Ovary (tissue), 10 donors: Measurements from ENCODE around the gene DAGLB. TPM values are rescaled to one million over a fixed set of nuclear protein-coding genes. Genes with fewer than 3 reads are reported as not detected.

Experiments
- DNase-seq, 5 donors: peaks; one replicate each; pipeline ENCODE4 v3.0.0-alpha.2; 2019 to 2020
- H3K27ac ChIP-seq, 2 donors: fragments of 200-600 bp; one replicate each; pipeline versions ENCODE4 v1.5.1 to v1.8.0; 2019 to 2022
- H3K27me3 ChIP-seq: fragments of 200-600 bp; one replicate; pipeline ENCODE4 v1.8.0; 2022
- H3K36me3 ChIP-seq: fragments of 200-600 bp; sonication (generic); one replicate; pipeline ENCODE4 v1.5.1; 2019
- H3K4me1 ChIP-seq: one replicate; pipeline ENCODE4 v1.8.1; 2013; ENCODE audit warnings: mild to moderate bottlenecking, moderate library complexity; ENCODE audit not compliant: insufficient read depth
- H3K4me3 ChIP-seq: fragments of 200-600 bp; sonication (generic); one replicate; pipeline ENCODE4 v1.5.1; 2017
- H3K9me3 ChIP-seq, 2 donors: fragments of 200-600 bp in 1 of 2; sonication (generic) in 1 of 2; one replicate each; pipeline versions ENCODE4 v1.5.1 to v1.8.1; 2013 to 2019; ENCODE audit warnings: mild to moderate bottlenecking in 1 of 2, moderate library complexity in 1 of 2
- CTCF ChIP-seq, 3 donors: fragments of 450-650 bp in 2 of 3; fragments of 200-600 bp in 1 of 3; IDR thresholded peaks; one replicate each; pipeline versions ENCODE4 v1.5.1 to v1.8.0; 2016 to 2022; ENCODE audit warnings: antibody characterized with exemption in 3 of 3, mild to moderate bottlenecking in 1 of 3
- EP300 ChIP-seq: sonication (generic); formaldehyde crosslinking; IDR thresholded peaks from one replicate; pipeline ENCODE4 v1.6.1; 2017; ENCODE audit warnings: antibody characterized with exemption
- POLR2A ChIP-seq: fragments of 450-650 bp; IDR thresholded peaks from one replicate; pipeline ENCODE4 v1.6.1; 2017; ENCODE audit warnings: antibody characterized with exemption, mild to moderate bottlenecking, moderate library complexity
- WGBS, 3 donors: extraction: QIAGEN DNeasy Blood & Tissue Kit in 1 of 3; methylation state at CpG; one replicate each; pipeline versions ENCODE4 v1.1.5 to v1.1.7; 2013 to 2017; 5-methylcytosine and 5-hydroxymethylcytosine counted together
- intact Hi-C, 4 donors: fragments of 100-400 bp; cut with DNase I; formaldehyde crosslinking; loops; one replicate each; pipeline versions ENCODE4 v1.11.0 to v1.15.1; 2022 to 2023
- long read RNA-seq, 3 donors: library from polyadenylated mRNA in 2 of 3; unstranded in 2 of 3; transcript quantifications; one replicate each; pipeline ENCODE4 v2.0.0 and lab custom pipeline, GENCODE V29; 2021 to 2026
- polyA plus RNA-seq, 2 donors: library from polyadenylated mRNA; stranded (reverse); fragments of 200-250 nt in 1 of 2; fragments of 350-450 nt in 1 of 2; fragmentation: Illumina TruSeq in 1 of 2; extraction: RNeasy Lipid Tissue Mini Kit (QIAGEN cat#74804) in 1 of 2; gene quantifications; one replicate each; pipeline ENCODE4 v1.2.3, GENCODE V29; 2013 to 2014
- total RNA-seq, 7 donors: library from RNA; depleted of rRNA in 2 of 7; stranded (reverse); fragments of >200 nt in 2 of 7; fragmentation: NEBNext Ultra II Directional in 3 of 7; extraction: Animal tissue kit (Norgen Biotek cat#: 25700) in 3 of 7; gene quantifications; one replicate each; pipeline versions ENCODE4 v1.1.0 to v1.2.4, GENCODE V29; 2016 to 2023
- donor health status: DM: no; HTN: no; CAD: no; lungs with moderate emphysema.
- donor health status: DM: no; HTN: no; CAD: no.
- donor health status: Bipolar disorder and iron deficiency.
- donor health status: DM: yes; HTN: yes; CAD: no.
- donor health status: DM: no; HTN: no; CAD: no.
- donor health status: DM: yes; HTN: yes; CAD: no.

The DAGLB gene
- total RNA-seq: 10 to 100 TPM; 11.5 to 22.4 (median 15.5) TPM
- polyA plus RNA-seq: 10 to 100 TPM in 1 of 2 donors, 1 to 10 TPM in 1; 8.8 to 10.7 TPM
- long read RNA-seq, donor 1, transcript DAGLB-201 (15 exons, 2,897 nt): major isoform, 45 of 81 reads
- long read RNA-seq, donor 1, partial matches to known transcripts: 9 of 81 reads
- long read RNA-seq, donor 1, other reads (novel, unspliced or antisense): 27 of 81 reads
- long read RNA-seq, donor 2, partial matches to known transcripts: 0 of 1 reads
- long read RNA-seq, donor 2, other reads (novel, unspliced or antisense): 0 of 1 reads
- long read RNA-seq, donor 3, transcript DAGLB-201 (15 exons, 2,897 nt): major isoform, 17 of 33 reads
- long read RNA-seq, donor 3, partial matches to known transcripts: 1 of 33 reads
- long read RNA-seq, donor 3, other reads (novel, unspliced or antisense): 14 of 33 reads

GRCh38 chr7:6447581-6448199, at the start of gene DAGLB:
DAGLB (minus strand) TSS chr7:6447954; CDS start chr7:6447842, 112 bp downstream.
- Histone ChIP-seq H3K27ac (peak within 1 kb of the TSS; percentile 72 to 81), H3K9me3 (no peaks in the 10 kb centered on the region), H3K36me3 (no peaks in the 10 kb centered on the region), H3K4me1 (peaks cover 8% of the 10 kb centered on the region), H3K4me3 (peak within 1 kb of the TSS; percentile 100), H3K27me3 (no peaks in the 10 kb centered on the region)
- intact Hi-C loops: no loop called here
- peak; percentile 59 for TF ChIP-seq POLR2A
- TF ChIP-seq CTCF (IDR thresholded peaks at IDR 0.05): no peak
- no peak for TF ChIP-seq EP300
- peak; percentile 93 to 98 (median 96) for DNase-seq
- WGBS, 3 donors: 0% methylated on average over 54 to 61 of the region's 61 CpGs

- Histone ChIP-seq H3K27ac (no peak overlapping the region), H3K4me1 (no peaks in the 10 kb centered on the region), H3K27me3 (no peaks in the 10 kb centered on the region), H3K4me3 (no peak overlapping the region), H3K36me3 (no peaks in the 10 kb centered on the region), H3K9me3 (no peaks in the 10 kb centered on the region)
- intact Hi-C loops: no loop called here
- 92 to 94% (median 94%) methylated on average over 14 of the region's 14 CpGs for WGBS, 3 donors
- TF ChIP-seq EP300 (no peak), CTCF (IDR thresholded peaks at IDR 0.05) (no peak), POLR2A (no peak)
- no peak for DNase-seq
Observed at GRCh38 chr7:6497637-6497905, 49.8 kb upstream of the DAGLB start.

- WGBS, 3 donors: 73 to 80% (median 80%) methylated on average over 19 of the region's 19 CpGs
- Histone ChIP-seq H3K36me3 (no peaks in the 10 kb centered on the region), H3K4me1 (no peaks in the 10 kb centered on the region), H3K9me3 (no peaks in the 10 kb centered on the region), H3K4me3 (no peak overlapping the region), H3K27ac (no peak overlapping the region), H3K27me3 (no peaks in the 10 kb centered on the region)
- intact Hi-C loops: no loop called here
- TF ChIP-seq POLR2A (no peak), CTCF (IDR thresholded peaks at IDR 0.05) (no peak), EP300 (no peak)
- no peak for DNase-seq
Observed at GRCh38 chr7:6496842-6497636, 49.3 kb upstream of the DAGLB start.

- no peak for DNase-seq
- H3K27ac ChIP-seq: no peak overlapping the region
- 88 to 93% (median 89%) methylated on average over 6 of the region's 6 CpGs for WGBS, 3 donors
Observed at GRCh38 chr7:6495597-6496262, 48.0 kb upstream of the DAGLB start.

More at GRCh38 chr7:6495597-6496262, 48.0 kb upstream of the DAGLB start:
- intact Hi-C loops: no loop called here
- TF ChIP-seq EP300 (no peak), POLR2A (no peak), CTCF (IDR thresholded peaks at IDR 0.05) (no peak)
- no peaks in the 10 kb centered on the region for H3K27me3 ChIP-seq
- no peaks in the 10 kb centered on the region for H3K9me3 ChIP-seq
- no peak overlapping the region for H3K4me3 ChIP-seq
- no peaks in the 10 kb centered on the region for H3K4me1 ChIP-seq
- H3K36me3 ChIP-seq: no peaks in the 10 kb centered on the region
